Thyroid gland (tissue), 4 donors: ENCODE data around the gene ASB10.

Experiments used
- POLR2A ChIP-seq, 2 donors: fragments of 450-650 bp; IDR thresholded peaks; one replicate each; pipeline ENCODE4 v1.6.1; 2017; ENCODE audit warnings: antibody characterized with exemption in 2 of 2, mild to moderate bottlenecking in 2 of 2, moderate library complexity in 1 of 2
- TF ChIP-seq, protein P1 (sequence below), 6 experiments: fragments of 200-600 bp in 3 of 6; fragments of 450-650 bp in 3 of 6; sonication (generic) in 3 of 6; IDR thresholded peaks; one replicate each; pipeline ENCODE4 v1.5.1; 2016 to 2019; ENCODE audit warnings: antibody characterized with exemption in 6 of 6, mild to moderate bottlenecking in 2 of 6, inconsistent platforms in 1 of 6, moderate library complexity in 1 of 6

DNA sequence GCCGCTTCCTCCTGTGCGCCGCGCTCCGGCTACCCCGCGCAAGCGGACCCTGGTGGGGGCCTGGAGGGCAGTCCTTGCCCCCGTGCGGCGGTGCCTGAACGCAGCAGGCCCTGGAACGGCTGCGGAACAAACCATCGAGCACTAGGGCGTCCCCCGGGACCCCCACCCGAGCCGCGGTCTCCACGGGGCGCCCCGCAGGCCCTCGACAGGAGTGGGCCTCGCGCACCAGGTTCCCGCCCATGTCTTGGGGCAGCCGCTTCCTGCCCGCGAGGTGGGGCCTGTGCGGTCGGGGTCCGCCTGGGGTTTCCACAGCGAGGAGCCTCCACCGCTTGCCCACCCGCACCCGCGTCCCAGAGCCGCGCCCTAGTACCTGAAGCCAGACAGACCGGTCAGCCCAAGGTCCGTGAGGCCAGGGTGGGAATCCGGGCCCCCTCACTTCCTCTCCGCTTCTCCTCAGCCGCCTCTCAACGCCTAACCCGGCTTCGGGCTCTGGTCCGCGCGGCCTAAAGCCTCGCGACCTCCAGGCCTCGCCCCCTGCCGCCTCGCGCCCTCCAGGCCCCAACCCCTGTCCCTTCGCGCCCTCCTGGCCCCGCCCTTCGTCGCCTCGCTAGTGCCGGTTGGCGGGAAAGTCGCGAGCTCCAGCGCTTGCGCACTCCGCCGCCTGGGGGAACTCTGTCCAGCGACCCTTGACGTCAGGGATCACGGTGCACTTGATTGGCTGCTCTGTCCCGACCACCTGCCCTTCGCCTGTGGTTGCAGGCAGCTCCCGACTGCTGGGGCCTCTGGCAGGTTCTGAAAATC, 12.6 kb downstream of the ASB10 start:
- TF ChIP-seq, protein P1, sequence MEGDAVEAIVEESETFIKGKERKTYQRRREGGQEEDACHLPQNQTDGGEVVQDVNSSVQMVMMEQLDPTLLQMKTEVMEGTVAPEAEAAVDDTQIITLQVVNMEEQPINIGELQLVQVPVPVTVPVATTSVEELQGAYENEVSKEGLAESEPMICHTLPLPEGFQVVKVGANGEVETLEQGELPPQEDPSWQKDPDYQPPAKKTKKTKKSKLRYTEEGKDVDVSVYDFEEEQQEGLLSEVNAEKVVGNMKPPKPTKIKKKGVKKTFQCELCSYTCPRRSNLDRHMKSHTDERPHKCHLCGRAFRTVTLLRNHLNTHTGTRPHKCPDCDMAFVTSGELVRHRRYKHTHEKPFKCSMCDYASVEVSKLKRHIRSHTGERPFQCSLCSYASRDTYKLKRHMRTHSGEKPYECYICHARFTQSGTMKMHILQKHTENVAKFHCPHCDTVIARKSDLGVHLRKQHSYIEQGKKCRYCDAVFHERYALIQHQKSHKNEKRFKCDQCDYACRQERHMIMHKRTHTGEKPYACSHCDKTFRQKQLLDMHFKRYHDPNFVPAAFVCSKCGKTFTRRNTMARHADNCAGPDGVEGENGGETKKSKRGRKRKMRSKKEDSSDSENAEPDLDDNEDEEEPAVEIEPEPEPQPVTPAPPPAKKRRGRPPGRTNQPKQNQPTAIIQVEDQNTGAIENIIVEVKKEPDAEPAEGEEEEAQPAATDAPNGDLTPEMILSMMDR (IDR thresholded peaks at IDR 0.05), result no peak
- TF ChIP-seq POLR2A (IDR thresholded peaks at IDR 0.05), result no peak
